Measurements from ENCODE around the gene ALDH1A1.

ALDH1A1 gene

GRCh38 chr9:72936679-72937078, 16.2 kb downstream of the ALDH1A1 start:
- no peak overlapping the region for H3K4me3 ChIP-seq (replicated peaks in 1 of 2; ENCODE audit: low read depth in 2 of 2, low read length in 2 of 2)
- TF ChIP-seq CTCF (IDR thresholded peaks at IDR 0.05; ENCODE audit: low read depth, low read length): no peak
- no peak for DNase-seq (ENCODE audit: low read depth in 2 of 2)

DNA sequence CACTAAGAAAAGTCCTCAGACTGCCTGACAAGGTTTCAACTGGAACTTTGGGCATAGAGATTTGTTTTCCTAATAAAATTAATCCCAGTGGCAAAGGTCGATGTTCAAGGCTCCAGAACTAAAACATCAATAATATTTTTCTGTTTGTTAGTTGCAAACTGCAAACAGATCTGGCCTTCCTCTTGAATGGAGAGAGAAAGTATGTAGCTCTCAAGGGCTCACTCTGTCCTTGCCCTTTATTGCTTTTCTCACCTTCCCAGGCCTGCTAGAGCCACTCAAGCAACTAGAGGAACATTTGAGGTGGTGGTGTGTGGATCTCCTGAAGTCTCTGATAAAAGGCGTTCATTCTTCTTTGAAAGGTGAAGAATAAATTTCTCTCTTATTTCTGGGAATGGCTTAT, 16.6 kb downstream of the ALDH1A1 start:
- DNase-seq (ENCODE audit: low read depth in 2 of 2): no peak
- no peak overlapping the region for H3K4me3 ChIP-seq (replicated peaks in 1 of 2; ENCODE audit: low read depth in 2 of 2, low read length in 2 of 2)
- TF ChIP-seq CTCF (IDR thresholded peaks at IDR 0.05; ENCODE audit: low read depth, low read length): no peak

DNA sequence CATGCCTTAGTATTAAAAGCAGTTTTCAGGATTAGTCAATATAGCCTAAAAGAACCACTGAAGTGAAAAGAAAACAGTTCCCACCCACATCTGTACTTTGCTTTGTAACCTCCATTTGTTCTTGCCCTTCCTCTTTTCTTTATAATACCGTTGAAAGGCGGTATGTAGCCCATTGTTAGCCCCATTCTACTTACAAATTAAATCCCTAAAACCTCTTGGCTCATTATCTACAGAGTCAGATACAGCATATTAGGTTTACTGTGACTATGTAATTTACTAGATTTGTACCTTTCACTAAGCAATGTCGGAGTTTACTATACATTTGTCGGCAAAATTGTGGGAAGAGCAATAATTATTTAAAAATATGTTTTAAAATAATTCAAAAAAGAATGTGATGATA, 17.3 kb downstream of the ALDH1A1 start:
- no peak for TF ChIP-seq CTCF (IDR thresholded peaks at IDR 0.05; ENCODE audit: low read depth, low read length)

DNA sequence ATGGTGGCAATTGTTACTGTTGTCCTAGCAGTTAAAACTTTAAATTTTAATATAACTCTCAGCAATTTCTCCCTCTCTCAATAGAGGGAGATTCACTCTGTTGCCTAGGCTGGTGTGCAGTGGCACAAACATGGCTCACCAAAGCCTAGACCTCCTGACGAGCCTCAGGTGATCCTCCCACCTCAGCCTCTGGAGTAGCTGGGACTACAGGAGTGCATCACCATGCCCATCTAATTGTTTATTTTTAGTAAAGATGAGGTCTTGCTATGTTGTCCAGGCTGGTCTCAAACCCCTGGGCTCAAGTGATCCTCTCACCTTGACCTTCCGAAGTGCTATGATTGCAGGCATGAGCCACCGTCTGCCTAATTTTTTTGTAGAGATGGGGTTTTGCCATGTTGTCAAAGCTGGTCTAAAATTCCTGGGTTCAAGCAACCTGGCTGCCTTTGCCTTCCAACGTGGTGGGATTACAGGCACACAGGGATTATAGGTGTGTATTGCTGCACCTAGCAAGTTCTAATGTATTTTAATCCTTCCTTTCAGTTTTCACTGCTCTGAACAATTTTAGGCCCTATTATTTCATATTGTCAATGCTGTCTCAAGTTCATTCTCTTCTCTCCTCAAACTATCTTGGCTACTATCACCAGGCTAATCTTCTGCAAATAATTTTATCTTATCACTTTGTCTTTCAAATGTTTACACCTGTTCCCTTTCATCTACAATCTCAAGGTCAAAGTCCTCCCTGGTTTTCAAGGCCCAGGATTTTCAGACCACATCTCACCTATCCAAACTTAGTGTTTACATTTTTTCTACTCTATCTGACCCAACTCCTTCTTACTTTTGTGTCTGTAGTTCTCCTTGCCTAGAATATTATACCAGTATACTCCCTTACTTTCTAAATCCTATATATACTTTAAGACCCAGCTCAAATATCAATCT, 18.9 kb downstream of the ALDH1A1 start:
- H3K4me3 ChIP-seq (replicated peaks in 1 of 2; ENCODE audit: low read depth in 2 of 2, low read length in 2 of 2): no peak overlapping the region
- no peak for TF ChIP-seq CTCF (IDR thresholded peaks at IDR 0.05; ENCODE audit: low read depth, low read length)
- DNase-seq (ENCODE audit: low read depth in 2 of 2): no peak

More for the DNA sequence above, 17.3 kb downstream of the ALDH1A1 start:
- no peak for DNase-seq (ENCODE audit: low read depth in 2 of 2)
- H3K4me3 ChIP-seq (replicated peaks in 1 of 2; ENCODE audit: low read depth in 2 of 2, low read length in 2 of 2): no peak overlapping the region

- no peak overlapping the region for H3K4me3 ChIP-seq (replicated peaks in 1 of 2; ENCODE audit: low read depth in 2 of 2, low read length in 2 of 2)
- TF ChIP-seq CTCF (IDR thresholded peaks at IDR 0.05; ENCODE audit: low read depth, low read length): no peak
- DNase-seq (ENCODE audit: low read depth in 2 of 2): no peak
These were observed 20.2 kb downstream of the ALDH1A1 start for GRCh38 chr9:72932619-72933018.

DNA sequence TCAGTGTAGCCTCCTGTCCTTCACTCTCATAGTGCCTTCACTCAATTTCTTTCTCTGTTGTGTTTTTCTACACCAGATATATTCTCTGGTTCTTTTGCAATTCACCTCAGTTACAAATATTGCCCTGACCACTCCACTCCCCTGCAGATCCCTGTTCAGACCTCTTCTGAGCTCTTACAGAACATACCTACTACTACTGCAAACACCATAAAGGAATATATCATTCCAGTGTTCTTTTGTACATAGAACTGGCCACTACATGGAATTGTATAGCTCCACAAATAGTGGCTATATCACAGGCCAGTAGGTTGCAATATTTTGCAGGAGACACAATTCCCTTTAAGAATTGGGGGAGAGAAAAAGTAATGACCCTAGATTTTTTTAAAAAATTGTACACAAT, 21.0 kb downstream of the ALDH1A1 start:
- H3K4me3 ChIP-seq (replicated peaks in 1 of 2; ENCODE audit: low read depth in 2 of 2, low read length in 2 of 2): no peak overlapping the region
- no peak for DNase-seq (ENCODE audit: low read depth in 2 of 2)
- TF ChIP-seq CTCF (IDR thresholded peaks at IDR 0.05; ENCODE audit: low read depth, low read length): no peak
